Stimulated activated CD4-positive, alpha-beta T cell treated with anti-CD3 and anti-CD28 coated beads, Interleukin-1b, Interleukin-23, amount 100 ng/mL, for 4 hours (primary cell): ENCODE results near the gene CHI3L2.

Experiments used
- DNase-seq, 2 donors: peaks; one replicate each; pipeline ENCODE4 v3.0.0-alpha.2; 2020; ENCODE audit warnings: low read depth in 2 of 2

CHI3L2 gene

DNA sequence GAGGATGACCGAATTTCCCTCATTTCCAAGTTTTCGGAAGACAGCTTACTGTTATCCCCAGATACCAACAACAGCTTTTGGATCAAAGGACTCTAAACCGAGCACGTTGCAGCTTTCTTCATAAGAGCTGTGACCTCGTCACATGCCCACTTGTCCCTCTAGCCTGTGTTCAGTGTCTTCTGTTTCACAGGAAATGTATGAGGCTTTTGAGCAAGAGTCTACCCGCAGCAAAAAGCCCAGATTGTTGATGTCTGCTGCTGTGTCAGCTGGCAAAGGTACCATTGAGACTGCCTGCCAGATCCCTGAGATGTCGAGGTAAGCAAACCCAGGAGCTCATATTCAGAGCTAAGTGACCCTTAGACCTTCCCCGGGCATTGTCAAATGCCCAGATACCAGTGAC lies 24.1 kb downstream of the CHI3L2 start:
- no peak for DNase-seq

DNA sequence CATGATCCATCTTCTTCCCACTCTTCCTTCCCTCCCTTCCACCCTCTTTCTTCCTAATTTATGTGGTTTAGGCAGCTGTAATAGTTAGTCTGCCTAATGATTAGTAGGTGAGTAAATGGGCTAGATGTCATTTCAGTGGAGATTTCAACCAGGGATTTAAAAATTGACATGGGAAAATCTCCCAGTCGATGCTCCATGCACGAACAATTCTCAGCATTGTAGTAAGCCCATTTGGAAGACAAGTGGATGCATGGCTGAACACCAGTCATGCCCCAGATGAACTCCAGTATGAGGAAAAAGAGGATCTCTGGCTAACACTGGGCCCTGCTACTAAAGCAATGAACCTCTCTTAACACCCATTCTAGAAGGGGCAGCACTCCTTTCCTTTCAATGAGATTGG lies 25.3 kb downstream of the CHI3L2 start:
- DNase-seq = no peak

DNA sequence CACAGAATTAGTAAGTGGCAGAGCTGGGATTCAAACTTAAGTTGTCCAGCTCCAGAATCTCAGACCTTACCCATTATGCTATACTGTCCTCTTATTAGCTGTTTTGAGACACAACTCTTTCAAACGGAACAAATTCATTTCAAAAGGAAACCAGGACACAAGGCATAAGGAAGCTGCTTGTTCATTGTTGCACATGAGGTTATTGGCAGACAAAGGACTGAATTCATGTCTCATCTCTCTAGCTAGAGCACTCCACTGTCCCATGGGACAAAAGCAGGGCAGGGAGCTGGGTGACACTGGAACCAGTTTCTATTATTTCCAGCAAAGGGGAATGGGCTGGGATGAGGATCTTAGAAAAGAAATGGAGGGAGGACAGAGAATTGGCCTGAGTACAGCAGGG lies 26.4 kb downstream of the CHI3L2 start:
- DNase-seq = no peak

DNA sequence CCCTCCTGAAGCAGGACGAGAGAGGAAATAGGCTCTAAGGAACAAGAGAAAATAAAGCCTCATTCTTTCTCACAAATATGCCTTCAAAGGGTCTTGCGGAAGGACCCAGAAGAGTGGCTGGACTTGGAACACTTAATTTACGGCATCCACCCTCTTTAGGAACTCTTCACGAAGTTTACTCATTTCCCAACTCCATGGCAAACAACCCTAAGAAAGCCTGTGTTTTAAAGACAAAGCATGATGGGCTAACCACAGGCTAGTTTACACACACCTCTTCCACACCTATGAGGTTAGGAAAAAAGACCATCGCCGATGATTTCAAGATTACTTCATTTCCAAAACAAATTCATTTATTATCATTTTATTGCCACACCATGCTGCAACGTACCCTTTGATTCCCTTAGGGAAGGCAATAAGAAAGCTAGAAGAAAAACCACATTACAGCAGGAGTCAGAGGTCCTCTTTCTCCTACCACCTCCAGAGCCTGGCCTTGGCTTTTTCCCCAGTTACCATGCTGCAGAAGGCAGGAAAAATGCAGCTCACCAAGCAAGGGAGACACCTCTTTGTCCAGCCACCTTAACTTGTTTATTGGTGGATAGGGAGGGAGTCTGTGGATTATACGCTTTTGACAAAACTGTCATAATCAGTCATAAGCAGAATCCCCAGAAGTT lies 29.6 kb downstream of the CHI3L2 start:
- DNase-seq = no peak

DNA sequence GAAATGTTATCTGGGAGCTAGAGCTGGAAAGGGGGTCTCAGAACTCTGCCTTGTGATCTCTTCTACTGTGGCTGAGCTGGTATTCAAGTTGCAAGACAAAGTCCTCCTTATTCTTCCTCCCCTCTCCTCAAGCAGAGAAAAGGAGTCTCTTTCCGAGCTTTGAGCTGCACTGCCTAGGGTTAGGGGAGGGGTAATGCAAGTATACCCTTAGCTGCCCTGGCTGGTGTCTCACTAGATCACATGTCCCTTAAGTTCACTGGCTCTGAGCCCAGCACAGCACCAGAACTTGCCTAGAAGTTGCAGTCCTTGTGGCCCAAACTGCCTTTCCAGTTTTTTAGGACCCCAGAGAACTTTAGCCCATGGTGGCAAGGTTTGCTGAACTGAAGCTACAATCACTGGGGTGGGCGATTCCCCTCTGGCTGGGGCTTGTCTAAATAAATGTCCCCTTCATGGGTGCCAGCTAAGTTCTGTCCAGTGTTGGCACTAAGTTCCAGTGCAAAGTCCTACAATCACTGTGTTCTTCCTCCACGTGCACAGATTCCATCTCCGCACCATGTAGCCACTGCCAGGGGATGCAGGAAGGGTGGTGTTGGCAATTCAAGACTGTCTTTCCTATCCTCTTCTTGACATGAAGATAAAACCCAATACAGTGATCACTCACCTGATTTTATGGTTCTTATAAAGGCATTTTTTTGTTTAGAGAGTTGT lies 40.4 kb downstream of the CHI3L2 start:
- no peak for DNase-seq

DNA sequence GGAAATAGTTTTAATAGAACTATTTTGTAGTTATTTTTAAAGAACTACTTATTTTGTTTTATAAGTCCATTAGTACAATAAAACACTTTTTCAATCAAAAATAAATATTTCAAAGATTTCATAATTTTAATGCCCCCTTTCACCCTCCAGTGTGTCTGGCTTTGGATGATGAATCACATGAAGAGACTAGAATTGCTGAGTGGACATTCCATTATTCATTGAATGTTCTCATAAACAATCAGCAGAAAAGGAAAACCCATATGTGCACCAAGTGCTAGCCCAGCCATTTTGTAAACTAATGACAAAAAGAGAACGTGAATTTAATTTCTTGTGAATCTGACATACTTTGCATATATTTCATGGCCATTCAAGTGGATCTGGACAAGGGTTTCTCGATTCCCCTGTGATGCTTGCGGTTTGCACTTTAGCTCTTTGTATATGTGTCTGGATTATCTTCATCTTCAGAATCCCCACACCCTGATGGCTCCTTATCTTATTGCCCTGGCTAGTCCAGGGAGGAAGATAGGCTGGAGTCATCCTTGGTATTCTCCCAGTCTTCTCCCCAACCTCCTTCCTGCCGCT lies 42.4 kb downstream of the CHI3L2 start:
- no peak for DNase-seq

DNA sequence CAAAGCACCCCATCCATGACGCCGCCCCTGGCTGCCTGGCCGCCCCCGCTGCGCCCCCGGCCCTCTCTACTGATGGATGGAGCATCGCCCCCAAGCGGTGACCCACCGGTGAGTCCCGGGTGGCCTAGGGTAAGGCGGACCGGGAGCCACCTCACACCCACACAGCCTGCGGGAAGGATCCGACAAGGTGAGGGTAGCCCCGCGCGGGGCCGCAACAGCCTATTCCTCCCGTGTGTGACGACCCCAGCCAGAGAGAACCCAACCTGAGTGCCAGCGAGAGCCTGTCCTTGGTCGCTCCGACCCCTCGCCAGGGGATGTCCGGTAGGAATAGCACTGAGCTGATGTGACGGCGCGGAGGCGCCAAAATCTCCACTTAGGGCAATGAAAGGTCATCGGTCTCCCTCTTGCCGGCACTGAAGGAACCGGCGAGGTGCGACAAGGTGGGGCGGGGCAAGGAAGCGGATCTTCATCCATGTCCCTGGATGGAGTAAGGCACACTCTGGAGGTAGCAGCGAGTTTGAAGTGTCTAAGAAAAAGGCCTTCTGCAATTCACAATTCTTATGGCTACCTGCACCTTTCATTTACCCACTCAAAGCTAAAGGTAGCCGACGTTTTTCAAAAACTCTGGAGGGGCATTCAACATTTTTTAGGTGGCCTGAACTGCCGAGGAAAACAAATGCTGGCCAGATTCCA lies 43.4 kb downstream of the CHI3L2 start:
- peak in 1 of 2 donors; percentile 6 for DNase-seq

DNA sequence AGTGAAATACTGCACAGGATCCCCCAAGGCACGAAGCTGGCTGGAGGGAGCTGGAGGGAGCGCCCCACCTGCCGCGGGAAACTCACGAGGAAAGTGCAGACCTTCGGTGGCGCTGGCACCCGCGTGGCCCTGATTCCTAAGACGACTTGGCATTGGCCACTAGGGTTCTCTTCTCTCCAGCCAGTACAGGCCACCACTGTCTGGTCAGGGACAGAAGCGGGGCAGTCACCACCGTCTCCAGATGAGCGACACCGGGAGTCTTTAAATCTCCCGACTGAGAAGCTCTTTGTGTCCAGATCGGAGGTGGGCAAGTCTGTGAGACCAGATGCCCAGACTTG lies 43.9 kb downstream of the CHI3L2 start:
- DNase-seq = no peak

DNA sequence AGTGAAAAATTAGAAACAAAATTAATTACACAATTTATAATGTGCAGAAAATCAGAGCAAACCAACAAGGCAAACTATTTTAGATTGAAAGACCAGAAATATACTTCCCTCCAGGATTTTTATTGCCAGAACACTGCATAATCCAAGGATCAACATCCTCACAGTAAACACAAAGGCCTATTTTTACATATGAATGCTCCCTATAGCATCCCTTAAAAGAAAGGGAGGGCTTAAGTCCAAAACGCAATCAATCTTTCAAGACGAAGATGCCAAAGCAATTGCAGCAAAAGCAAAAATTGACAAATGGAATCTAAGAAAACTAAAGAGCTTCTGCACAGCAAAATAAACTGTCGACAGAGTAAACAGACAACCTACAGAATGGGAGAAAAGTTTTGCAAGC lies 44.6 kb downstream of the CHI3L2 start:
- DNase-seq = no peak

DNA sequence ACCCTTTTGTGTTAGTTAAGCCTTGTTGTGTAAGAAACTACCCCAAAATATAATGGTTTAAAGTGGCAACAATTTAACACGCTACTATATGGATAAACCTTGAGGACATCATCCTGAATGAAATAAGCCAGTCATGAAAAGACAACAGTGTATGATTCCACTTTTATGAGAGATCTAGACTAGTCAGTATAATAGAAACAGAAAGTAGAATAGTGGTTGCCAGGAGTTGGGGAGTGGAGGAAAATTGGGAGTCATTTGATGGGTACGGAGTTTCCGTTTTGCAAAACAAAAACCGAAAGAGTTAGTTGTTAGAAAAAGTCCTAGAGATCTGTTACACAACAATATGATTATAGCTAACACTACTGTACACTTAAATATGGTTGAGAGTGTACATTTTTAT lies 47.1 kb downstream of the CHI3L2 start:
- DNase-seq = no peak

DNA sequence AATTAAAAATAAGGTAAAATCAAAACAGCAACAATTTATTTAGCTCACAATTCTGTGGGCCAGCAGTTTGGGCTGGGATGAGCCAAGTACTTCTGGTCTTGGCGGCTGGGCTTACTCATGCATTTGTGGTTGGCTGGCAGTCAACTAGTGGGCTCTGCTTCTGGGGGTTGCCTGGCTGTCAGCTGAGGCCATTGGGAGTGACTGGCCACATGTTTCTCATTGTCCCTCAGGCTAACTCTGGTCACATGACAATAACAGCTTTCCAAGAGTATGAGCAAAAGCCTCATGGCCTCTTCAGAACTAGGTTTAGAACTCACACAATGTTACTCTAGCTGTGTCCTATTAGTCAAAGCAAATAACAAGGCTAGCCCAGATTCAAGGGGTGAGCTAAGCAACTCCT lies 47.6 kb downstream of the CHI3L2 start:
- peak in 1 of 2 donors; percentile 8 for DNase-seq

DNA sequence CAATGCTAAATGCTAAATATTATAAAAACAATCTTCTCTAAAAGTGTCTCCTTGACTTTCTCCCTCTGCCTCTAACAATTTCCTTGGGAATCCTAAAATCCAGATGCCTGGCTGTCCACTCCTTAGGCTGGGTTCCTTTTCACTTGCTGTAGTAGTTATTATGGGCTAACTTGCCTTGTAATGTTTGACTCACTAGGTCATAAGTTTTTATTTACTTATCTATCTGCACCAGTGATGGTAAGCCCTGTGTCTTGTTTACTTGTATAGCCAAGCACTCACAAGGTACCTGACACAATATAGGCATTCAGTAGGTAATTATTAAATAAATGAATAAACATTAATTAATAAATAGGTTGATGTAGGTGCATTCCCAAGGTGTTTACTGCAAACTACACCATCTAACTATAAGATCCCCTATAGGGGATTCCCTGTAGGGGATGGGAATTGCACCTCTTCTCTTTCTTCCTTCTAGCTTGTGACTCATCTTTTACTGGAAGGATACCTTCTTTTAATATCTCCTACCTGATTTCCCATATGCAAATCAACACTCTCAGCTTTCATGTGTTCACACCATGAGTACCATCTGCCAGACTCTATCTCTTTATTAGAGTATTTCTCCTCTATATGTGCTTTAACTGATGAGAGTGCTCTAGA lies 48.4 kb downstream of the CHI3L2 start:
- DNase-seq = no peak

DNA sequence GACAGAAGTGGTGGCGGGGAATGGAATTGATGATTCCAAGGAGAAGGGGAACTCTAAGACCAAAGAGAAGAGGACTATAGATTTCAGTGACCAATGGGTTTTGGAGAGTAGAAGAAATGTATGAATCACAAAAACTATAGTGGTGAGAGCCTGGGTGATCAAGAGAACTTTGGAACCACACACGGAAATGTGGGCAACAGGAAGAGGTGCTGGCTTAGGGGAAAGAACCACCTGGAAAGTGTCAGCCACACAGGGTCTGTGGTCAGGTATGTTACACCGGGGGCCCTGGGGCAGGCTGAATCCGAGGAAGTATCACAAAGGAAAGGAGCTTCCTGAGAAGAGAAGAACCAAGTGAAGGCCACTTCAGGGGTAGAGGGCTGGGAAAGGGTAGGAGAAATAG lies 51.6 kb downstream of the CHI3L2 start:
- no peak for DNase-seq

DNA sequence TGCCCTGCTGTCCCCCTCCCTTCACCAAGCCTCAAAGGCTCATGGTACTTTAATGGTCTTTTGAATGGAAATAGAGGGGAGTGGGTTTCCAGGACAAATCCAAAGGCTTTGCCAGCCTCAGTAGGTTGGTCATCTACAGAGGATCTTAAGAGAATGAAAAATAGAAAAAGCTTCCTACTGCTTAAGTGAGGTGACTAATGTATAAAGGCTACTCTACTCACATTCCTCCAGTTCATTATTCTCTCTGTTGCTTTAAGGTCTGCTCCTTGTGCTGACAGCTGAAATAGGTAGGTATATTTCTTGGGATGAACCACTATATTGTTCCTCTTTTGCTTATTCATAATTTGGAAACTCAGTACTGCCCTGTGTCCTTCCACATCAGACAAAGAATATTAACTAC lies 52.8 kb downstream of the CHI3L2 start:
- DNase-seq = no peak

DNA sequence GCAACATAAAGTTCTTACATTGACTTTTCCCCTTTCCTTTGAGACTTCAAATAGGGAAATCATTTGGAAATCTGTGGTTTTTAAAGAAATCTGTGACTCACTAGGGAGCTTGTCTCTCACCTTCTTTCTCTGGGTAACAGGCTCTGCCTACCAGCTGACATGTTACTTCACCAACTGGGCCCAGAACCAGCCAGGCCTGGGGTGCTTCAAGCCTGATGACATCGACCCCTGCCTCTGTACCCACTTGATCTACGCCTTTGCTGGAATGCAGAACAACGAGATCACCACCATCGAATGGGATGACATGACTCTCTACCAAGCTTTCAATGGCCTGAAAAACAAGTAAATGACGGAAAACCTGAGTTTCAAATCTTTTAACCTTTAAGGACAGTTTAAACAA lies 53.9 kb downstream of the CHI3L2 start:
- no peak for DNase-seq

DNA sequence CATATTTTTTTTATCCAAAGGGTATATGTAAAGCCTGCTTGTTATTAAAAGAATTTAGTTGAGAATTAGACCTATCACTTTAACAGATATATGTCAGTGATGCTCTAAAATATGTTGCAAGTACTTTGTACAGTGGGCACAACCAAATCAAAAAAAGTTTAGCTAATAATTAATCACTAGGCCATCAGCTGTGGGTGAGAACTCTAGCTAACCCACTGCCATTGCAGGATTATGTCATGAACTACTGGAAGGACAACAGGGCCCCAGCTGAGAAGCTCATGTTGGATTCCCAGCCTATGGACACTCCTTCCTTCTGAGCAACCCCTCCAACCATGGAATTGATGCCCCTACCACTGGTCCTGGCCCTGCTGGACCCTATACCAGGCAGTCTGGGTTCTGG lies 56.3 kb downstream of the CHI3L2 start:
- no peak for DNase-seq

DNA sequence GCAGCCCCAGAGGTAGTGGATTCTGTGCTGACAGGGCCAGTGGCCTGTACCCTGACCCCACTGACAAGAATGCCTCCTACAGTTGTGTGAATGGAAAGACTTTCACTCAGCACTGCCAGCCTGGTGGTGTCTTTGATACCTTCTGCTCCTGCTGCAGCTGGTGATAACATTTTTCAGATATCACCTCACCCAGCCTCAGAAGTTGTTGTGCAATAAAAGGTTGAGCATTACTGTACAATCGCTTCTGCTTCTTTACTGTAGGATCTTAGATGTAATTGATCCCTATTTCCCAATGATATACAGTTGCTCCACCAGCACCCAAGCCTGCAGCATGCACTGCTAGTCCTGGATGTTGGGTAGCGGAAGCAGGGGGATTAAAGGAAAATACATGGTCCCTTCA lies 58.4 kb downstream of the CHI3L2 start:
- no peak for DNase-seq

DNA sequence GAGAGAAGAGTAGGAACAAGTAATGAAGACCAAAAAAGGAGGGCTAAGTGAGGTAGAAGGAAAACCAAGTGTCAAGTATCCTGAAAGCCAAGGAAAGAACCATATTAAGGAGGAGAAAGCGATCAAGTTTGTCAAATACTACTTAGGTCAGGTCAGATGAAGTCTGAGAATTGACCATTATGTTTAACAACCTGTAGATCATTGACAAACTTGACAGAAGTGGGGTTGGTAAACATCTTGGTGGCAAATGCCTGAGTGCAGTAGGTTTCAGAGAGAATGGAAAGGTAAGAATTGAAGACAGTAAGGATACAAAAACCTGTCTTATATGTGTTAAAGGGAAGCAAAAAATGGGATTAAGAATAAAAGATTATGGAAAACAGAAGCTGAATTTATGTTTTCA lies 59.4 kb downstream of the CHI3L2 start:
- DNase-seq = no peak

DNA sequence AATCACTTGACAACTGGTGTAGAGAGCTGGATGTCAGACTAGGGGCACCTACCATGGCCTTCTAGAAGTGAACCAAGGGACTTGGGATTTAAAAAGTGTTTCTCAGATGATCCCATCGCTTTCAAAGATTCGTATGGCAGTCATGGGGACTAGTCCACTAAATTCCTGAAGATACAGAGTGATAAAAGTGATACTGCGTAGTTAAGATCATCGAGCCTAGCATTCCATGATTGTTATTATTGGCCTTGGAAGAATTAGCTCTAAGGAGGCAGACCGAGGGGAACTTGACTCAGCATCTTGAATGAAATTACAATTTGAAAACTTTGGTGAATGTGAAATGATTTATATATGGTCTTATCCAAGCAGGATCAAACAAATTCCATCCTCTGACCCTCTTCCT lies 61.9 kb downstream of the CHI3L2 start:
- no peak for DNase-seq

DNA sequence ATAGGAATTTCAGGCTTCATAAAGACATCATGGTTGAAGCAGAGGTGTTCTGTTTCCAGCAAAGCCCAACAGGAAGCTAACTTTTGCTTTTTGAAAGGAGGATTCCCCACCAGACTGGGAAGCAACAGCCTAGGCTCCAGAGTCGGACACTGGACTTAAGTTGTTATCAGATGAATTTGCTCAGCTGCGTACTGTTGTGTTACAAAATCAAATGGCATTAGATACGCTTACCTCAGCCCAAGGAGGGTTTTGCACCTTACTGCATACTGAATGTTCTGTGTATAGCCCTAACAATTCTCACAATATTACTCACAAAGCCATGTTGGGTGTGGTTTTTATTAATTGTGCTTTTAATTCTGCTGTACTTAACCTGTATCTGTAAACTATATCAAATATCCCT lies 62.6 kb downstream of the CHI3L2 start:
- DNase-seq = no peak

DNA sequence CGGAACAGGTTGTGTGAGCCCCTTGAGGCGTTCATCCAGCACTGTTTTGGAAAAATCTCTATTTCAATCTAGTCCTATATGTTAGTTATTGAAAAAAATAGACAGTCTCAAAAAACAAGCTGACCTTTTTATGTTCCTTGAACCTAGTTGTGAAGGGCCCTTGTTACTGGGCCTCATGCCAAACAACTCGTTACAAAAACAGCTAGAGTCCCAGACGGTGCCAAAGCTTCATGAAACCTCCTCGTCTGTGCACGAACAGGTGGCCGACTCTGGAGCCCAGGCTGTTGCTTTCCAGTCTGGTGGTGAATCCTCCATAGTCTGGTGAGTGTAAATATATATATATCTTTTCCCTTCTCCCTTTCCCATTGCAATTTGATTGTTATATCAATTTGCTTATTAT lies 63.1 kb downstream of the CHI3L2 start, which contains the start of gene CHIA:
TSS of gene CHIA (plus strand) at position 222 of the 400 bp plus-strand sequence. CDS start 19,617 bp downstream, outside the sequence.
- DNase-seq = no peak
